GM12878 (cell line): Measurements from ENCODE around the gene PPEF1. TPM values are rescaled to one million over a fixed set of nuclear protein-coding genes. Genes with fewer than 3 reads are reported as not detected.
"Not testable (repeated sequence)": the region's sequence is repeated elsewhere in the genome, so short reads cannot be mapped to it uniquely, and the experiment has no call there.

Source experiments
- ATAC-seq: fragments of 200-7000 bp; cut with Tn5 transposase; 3 replicates; pipeline ENCODE4 v1.9.1; 2020; ENCODE audit warnings: mild to moderate bottlenecking, moderate library complexity
- BruUV-seq: library from RNA; stranded (reverse); fragments of 400-500 nt; replicated peaks from 2 replicates; lab custom pipeline; 2021; lab: Mats Ljungman, UMichigan
- CTCF ChIA-PET: fragments of 300-600 bp; sonication (Branson Sonifier 250); formaldehyde crosslinking; extraction: SDS; loops from one replicate; lab custom pipeline; 2021; ENCODE audit warnings: inconsistent platforms; lab: Yijun Ruan, JAX
- POLR2A ChIA-PET: fragments of 350-600 bp; formaldehyde crosslinking; extraction: SDS; loops from one replicate; lab custom pipeline; 2021; ENCODE audit warnings: inconsistent platforms; lab: Charles Lee
- RAD21 ChIA-PET: fragments of 300-600 bp; sonication (Branson Sonifier 250); formaldehyde crosslinking; loops from one replicate; lab custom pipeline; 2023; ENCODE audit warnings: antibody characterized with exemption; ENCODE audit not compliant: unreplicated experiment; lab: Charles Lee
- SMC1A ChIA-PET: fragments of 300-600 bp; sonication (Branson Sonifier 250); formaldehyde crosslinking; loops from one replicate; lab custom pipeline; 2023; ENCODE audit not compliant: unreplicated experiment, uncharacterized antibody; lab: Charles Lee
- DNase-seq: peaks from one replicate; pipeline ENCODE4 v3.0.0-alpha.2; 2011; ENCODE audit warnings: low read depth, low spot score
- FAIRE-seq: peaks from 3 replicates; lab custom pipeline; 2011; peaks lifted over from hg19 to GRCh38; lab: Jason Lieb, UNC
- H2AFZ ChIP-seq: 2 replicates; pipeline ENCODE4 v1.6.0; 2011; ENCODE audit warnings: low read depth, low read length, control low read depth; ENCODE audit not compliant: control insufficient read depth
- H3K27ac ChIP-seq: 2 replicates; pipeline ENCODE4 v1.5.1; 2011; ENCODE audit warnings: control low read depth; ENCODE audit not compliant: control insufficient read depth, insufficient read depth
- H3K27me3 ChIP-seq, 2 experiments: replicated peaks in 1 of 2; 2 replicates each; pipeline versions ENCODE4 v1.6.0 to v1.6.1; 2011; ENCODE audit warnings: low read length in 1 of 2; ENCODE audit not compliant: control insufficient read depth in 2 of 2, insufficient read depth in 2 of 2
- H3K36me3 ChIP-seq, 2 experiments: 2 replicates each; pipeline ENCODE4 v1.5.1; 2011; ENCODE audit warnings: low read length in 1 of 2; ENCODE audit not compliant: control insufficient read depth in 2 of 2, insufficient read depth in 2 of 2
- H3K4me1 ChIP-seq: 2 replicates; pipeline ENCODE4 v1.6.1; 2011; ENCODE audit warnings: mild to moderate bottlenecking, low read length, moderate library complexity, mixed read lengths; ENCODE audit not compliant: control insufficient read depth, insufficient read depth
- H3K4me2 ChIP-seq: 2 replicates; pipeline ENCODE4 v1.6.0; 2011; ENCODE audit warnings: control low read depth; ENCODE audit not compliant: control insufficient read depth, insufficient read depth
- H3K4me3 ChIP-seq: fragments of 200-600 bp; sonication (generic); 2 replicates; pipeline ENCODE4 v1.5.1; 2016
- H3K79me2 ChIP-seq: 2 replicates; pipeline ENCODE4 v1.6.0; 2011; ENCODE audit warnings: low read length; ENCODE audit not compliant: control insufficient read depth, insufficient read depth
- H3K9ac ChIP-seq: 2 replicates; pipeline ENCODE4 v1.8.0; 2011; ENCODE audit warnings: low read length, control low read depth, mixed read lengths; ENCODE audit not compliant: control insufficient read depth, insufficient read depth
- H3K9me3 ChIP-seq: replicated peaks from 3 replicates; pipeline ENCODE4 v1.5.1; 2011; ENCODE audit warnings: mild to moderate bottlenecking, low read length; ENCODE audit not compliant: control insufficient read depth, insufficient read depth
- H4K20me1 ChIP-seq: 2 replicates; pipeline ENCODE4 v1.6.0; 2011; ENCODE audit not compliant: control insufficient read depth, insufficient read depth
- BCL11A ChIP-seq: IDR thresholded peaks from 2 replicates; pipeline ENCODE4 v1.6.1; 2011; ENCODE audit warnings: low read depth, low read length
- EGR1 ChIP-seq, 2 experiments: IDR thresholded peaks; 1 replicate in 1 of 2; 2 replicates in 1 of 2; pipeline ENCODE4 v1.6.1; 2011 to 2012; ENCODE audit warnings: low read depth in 2 of 2, low read length in 2 of 2, borderline replicate concordance in 1 of 2, mild to moderate bottlenecking in 1 of 2, moderate library complexity in 1 of 2
- GABPA ChIP-seq: IDR thresholded peaks from 2 replicates; pipeline ENCODE4 v1.6.1; 2014; ENCODE audit warnings: antibody characterized with exemption, low read depth, mild to moderate bottlenecking, inconsistent platforms
- IRF4 ChIP-seq: IDR thresholded peaks from 2 replicates; pipeline ENCODE4 v1.6.1; 2011; ENCODE audit warnings: low read depth, low read length
- JUNB ChIP-seq: IDR thresholded peaks from 2 replicates; pipeline ENCODE4 v1.6.1; 2016; ENCODE audit warnings: antibody characterized with exemption, mild to moderate bottlenecking
- RCOR1 ChIP-seq: conservative IDR thresholded peaks from 2 replicates; pipeline ENCODE4 v1.6.1; 2012; ENCODE audit warnings: low read depth, low read length, improper control_type of control experiment
- SMC3 ChIP-seq: IDR thresholded peaks from 2 replicates; pipeline ENCODE4 v1.6.1; 2011; ENCODE audit warnings: low read length, improper control_type of control experiment, borderline replicate concordance
- YBX1 ChIP-seq: fragments of 450-650 bp; IDR thresholded peaks from 2 replicates; pipeline ENCODE4 v1.6.1; 2016; ENCODE audit warnings: antibody characterized with exemption
- WGBS: methylation state at CpG from one replicate; pipeline ENCODE4 v1.1.6; 2016; ENCODE audit warnings: low lambda C conversion rate; ENCODE audit not compliant: insufficient replicate concordance, insufficient coverage; ENCODE audit errors: missing lambda C conversion rate; 5-methylcytosine and 5-hydroxymethylcytosine counted together
- in situ Hi-C: fragments of 300-500 bp; cut with MboI; formaldehyde crosslinking; loops from 9 replicates; pipeline ENCODE4 v1.14.3; 2018; ENCODE audit warnings: mixed read lengths
- intact Hi-C: fragments of 100-400 bp; cut with micrococcal nuclease; formaldehyde crosslinking; loops from one replicate; pipeline ENCODE4 v1.14.2; 2022; ENCODE audit not compliant: unreplicated experiment
- polyA plus RNA-seq, 11 experiments: library from polyadenylated mRNA; depleted of rRNA in 4 of 11; unstranded in 6 of 11; stranded (reverse) in 5 of 11; fragments of >200 nt; fragmentation: Nextera tagmentation in 4 of 11; fragmentation: Illumina TruSeq in 1 of 11; extraction: Ambion mirVana in 4 of 11; extraction: Trizol in 1 of 11; gene quantifications; 1 replicate in 1 of 11; 2 replicates in 10 of 11; pipeline versions ENCODE4 v1.2.1 to v1.2.3, GENCODE V29; 2011 to 2016; ENCODE audit warnings: inconsistent platforms in 2 of 11, missing spikeins in 2 of 11, low read depth in 1 of 11
- total RNA-seq, 4 experiments: library from RNA; depleted of rRNA in 3 of 4; stranded (reverse); fragments of >200 nt in 3 of 4; fragmentation: Illumina TruSeq in 1 of 4; extraction: Trizol in 1 of 4; gene quantifications; 2 replicates each; pipeline versions ENCODE4 v1.2.1 to v1.2.3, GENCODE V29; 2013 to 2021
- TF ChIP-seq, protein P1 (sequence below): fragments of 450-650 bp; IDR thresholded peaks from 2 replicates; pipeline ENCODE4 v1.6.1; 2016; ENCODE audit warnings: mild to moderate bottlenecking, moderate library complexity, borderline replicate concordance

The PPEF1 gene
- total and polyA plus RNA-seq, 10 of the 15 experiments (the other 5 are each of a cell fraction or from before 2014, with no cell fraction given) = 0.24 to 2.2 (median 0.50) TPM

GRCh38 chrX:18833071-18833731 is 125.8 kb downstream of the PPEF1 start:
- Histone ChIP-seq H3K27me3 (no peaks in the 10 kb centered on the region), H3K36me3 (no peaks in the 10 kb centered on the region), H3K9me3 (no peaks in the 10 kb centered on the region; the same call in 2 of the 3 replicates)
- DNase-seq = no peak
- TF ChIP-seq, protein P1, sequence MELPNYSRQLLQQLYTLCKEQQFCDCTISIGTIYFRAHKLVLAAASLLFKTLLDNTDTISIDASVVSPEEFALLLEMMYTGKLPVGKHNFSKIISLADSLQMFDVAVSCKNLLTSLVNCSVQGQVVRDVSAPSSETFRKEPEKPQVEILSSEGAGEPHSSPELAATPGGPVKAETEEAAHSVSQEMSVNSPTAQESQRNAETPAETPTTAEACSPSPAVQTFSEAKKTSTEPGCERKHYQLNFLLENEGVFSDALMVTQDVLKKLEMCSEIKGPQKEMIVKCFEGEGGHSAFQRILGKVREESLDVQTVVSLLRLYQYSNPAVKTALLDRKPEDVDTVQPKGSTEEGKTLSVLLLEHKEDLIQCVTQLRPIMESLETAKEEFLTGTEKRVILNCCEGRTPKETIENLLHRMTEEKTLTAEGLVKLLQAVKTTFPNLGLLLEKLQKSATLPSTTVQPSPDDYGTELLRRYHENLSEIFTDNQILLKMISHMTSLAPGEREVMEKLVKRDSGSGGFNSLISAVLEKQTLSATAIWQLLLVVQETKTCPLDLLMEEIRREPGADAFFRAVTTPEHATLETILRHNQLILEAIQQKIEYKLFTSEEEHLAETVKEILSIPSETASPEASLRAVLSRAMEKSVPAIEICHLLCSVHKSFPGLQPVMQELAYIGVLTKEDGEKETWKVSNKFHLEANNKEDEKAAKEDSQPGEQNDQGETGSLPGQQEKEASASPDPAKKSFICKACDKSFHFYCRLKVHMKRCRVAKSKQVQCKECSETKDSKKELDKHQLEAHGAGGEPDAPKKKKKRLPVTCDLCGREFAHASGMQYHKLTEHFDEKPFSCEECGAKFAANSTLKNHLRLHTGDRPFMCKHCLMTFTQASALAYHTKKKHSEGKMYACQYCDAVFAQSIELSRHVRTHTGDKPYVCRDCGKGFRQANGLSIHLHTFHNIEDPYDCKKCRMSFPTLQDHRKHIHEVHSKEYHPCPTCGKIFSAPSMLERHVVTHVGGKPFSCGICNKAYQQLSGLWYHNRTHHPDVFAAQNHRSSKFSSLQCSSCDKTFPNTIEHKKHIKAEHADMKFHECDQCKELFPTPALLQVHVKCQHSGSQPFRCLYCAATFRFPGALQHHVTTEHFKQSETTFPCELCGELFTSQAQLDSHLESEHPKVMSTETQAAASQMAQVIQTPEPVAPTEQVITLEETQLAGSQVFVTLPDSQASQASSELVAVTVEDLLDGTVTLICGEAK = no peak
- no peak for TF ChIP-seq IRF4
- TF ChIP-seq SMC3 = no peak
- TF ChIP-seq JUNB = no peak
- no peak for TF ChIP-seq YBX1
- no peak for TF ChIP-seq RCOR1
- no peak for TF ChIP-seq BCL11A
- TF ChIP-seq EGR1 (IDR thresholded peaks at IDR 0.05; ENCODE audit: borderline replicate concordance in 1 of 2, low read depth in 2 of 2, low read length in 2 of 2) = no peak
- TF ChIP-seq GABPA = no peak
- TF ChIP-seq, all 136 proteins: peak for 0
- ChIA-PET CTCF (no interaction called here), RAD21 (no interaction called here), SMC1A (interaction anchor here (1.1 to 1.4 kb wide), 4 partner anchors 9 to 29 kb away, joined by 3 read pairs; no protein-coding TSS in a partner anchor), POLR2A (interaction anchor here (0.7 kb wide), 1 partner anchor 166 kb away, joined by 3 read pairs; no protein-coding TSS in a partner anchor)
- Histone ChIP-seq H3K4me3 (no peak overlapping the region), H2AFZ (no peak overlapping the region), H3K27ac (no peak overlapping the region), H3K9ac (no peak overlapping the region), H4K20me1 (no peaks in the 10 kb centered on the region), H3K4me2 (no peak overlapping the region), H3K4me1 (no peaks in the 10 kb centered on the region), H3K79me2 (no peaks in the 10 kb centered on the region)
- intact Hi-C loops = no loop called here
- WGBS = 62% methylated on average over 20 of the region's 22 CpGs
- BruUV-seq = no TSS peak
- no peak for ATAC-seq
- in situ Hi-C loops = no loop called here
- FAIRE-seq = no peak

GRCh38 chrX:18847901-18848300 is 140.5 kb downstream of the PPEF1 start:
- H2AFZ ChIP-seq, H3K27ac ChIP-seq, H3K79me2 ChIP-seq, BruUV-seq, intact Hi-C loops, RAD21 ChIA-PET, H3K9me3 ChIP-seq, H3K9ac ChIP-seq, H3K27me3 ChIP-seq, DNase-seq, H3K36me3 ChIP-seq, CTCF ChIA-PET, H4K20me1 ChIP-seq, H3K4me1 ChIP-seq, H3K4me2 ChIP-seq, FAIRE-seq, in situ Hi-C loops, ATAC-seq, H3K4me3 ChIP-seq: not testable (repeated sequence)
- ChIA-PET SMC1A (interaction anchor here (0.6 to 1.4 kb wide), 4 partner anchors 9 to 1570 kb away, joined by 3 to 5 read pairs (median 3); no protein-coding TSS in a partner anchor), POLR2A (interaction anchor here (1.0 kb wide), 1 partner anchor 9 kb away, joined by 3 read pairs; no protein-coding TSS in a partner anchor)
- 67% methylated on average over 3 of the region's 3 CpGs for WGBS
